ENCODE results near the gene LAMP2.

LAMP2 gene

GRCh38 chrX:120450163-120450562, 18.9 kb downstream of the LAMP2 start:
- Histone ChIP-seq H3K36me3 (ENCODE audit: insufficient read depth, low read length) (peaks cover 7% of the 10 kb centered on the region; the same call in 1 of the 2 replicates), H3K9me3 (ENCODE audit: low read depth, low read length) (no peaks in the 10 kb centered on the region), H3K27ac (no peak overlapping the region), H3K9ac (ENCODE audit: insufficient read length) (no peak overlapping the region), H3K4me3 (no peak overlapping the region)
- no peak for TF ChIP-seq POLR2AphosphoS5 (IDR thresholded peaks at IDR 0.05; ENCODE audit: borderline replicate concordance, low read depth, low read length)
- no peak for TF ChIP-seq FOXP2 (optimal IDR thresholded peaks at IDR 0.05; ENCODE audit: control extremely low read depth, extremely low read length, insufficient read depth)
- TF ChIP-seq EZH2 (IDR thresholded peaks at IDR 0.05): no peak
- DNase-seq (ENCODE audit: low read depth, low spot score): no peak

GRCh38 chrX:120446498-120446897, 22.6 kb downstream of the LAMP2 start:
- TF ChIP-seq EZH2 (IDR thresholded peaks at IDR 0.05) (no peak), POLR2AphosphoS5 (IDR thresholded peaks at IDR 0.05; ENCODE audit: borderline replicate concordance, low read depth, low read length) (no peak), FOXP2 (optimal IDR thresholded peaks at IDR 0.05; ENCODE audit: control extremely low read depth, extremely low read length, insufficient read depth) (no peak)
- H3K36me3 ChIP-seq (ENCODE audit: insufficient read depth, low read length): peaks cover 13% of the 10 kb centered on the region; the same call in 1 of the 2 replicates
- no peaks in the 10 kb centered on the region for H3K9me3 ChIP-seq (ENCODE audit: low read depth, low read length)
- H3K9ac ChIP-seq (ENCODE audit: insufficient read length): no peak overlapping the region
- no peak overlapping the region for H3K4me3 ChIP-seq
- no peak overlapping the region for H3K27ac ChIP-seq
- DNase-seq (ENCODE audit: low read depth, low spot score): no peak

- H3K4me3 ChIP-seq: no peak overlapping the region
- no peak for DNase-seq (ENCODE audit: low read depth, low spot score)
- TF ChIP-seq POLR2AphosphoS5 (IDR thresholded peaks at IDR 0.05; ENCODE audit: borderline replicate concordance, low read depth, low read length): no peak
- no peak for TF ChIP-seq FOXP2 (optimal IDR thresholded peaks at IDR 0.05; ENCODE audit: control extremely low read depth, extremely low read length, insufficient read depth)
- no peak for TF ChIP-seq EZH2 (IDR thresholded peaks at IDR 0.05)
- no peaks in the 10 kb centered on the region for H3K9me3 ChIP-seq (ENCODE audit: low read depth, low read length)
- peaks cover 10% of the 10 kb centered on the region; the same call in 1 of the 2 replicates for H3K36me3 ChIP-seq (ENCODE audit: insufficient read depth, low read length)
- H3K9ac ChIP-seq (ENCODE audit: insufficient read length): no peak overlapping the region
- H3K27ac ChIP-seq: no peak overlapping the region
Measured at GRCh38 chrX:120439921-120440320, 29.2 kb downstream of the LAMP2 start.

GRCh38 chrX:120429776-120430540, 39.1 kb downstream of the LAMP2 start:
- H3K4me3 ChIP-seq: no peak overlapping the region
- no peak for DNase-seq (ENCODE audit: low read depth, low spot score)
- no peaks in the 10 kb centered on the region for H3K36me3 ChIP-seq (ENCODE audit: insufficient read depth, low read length)
- H3K9ac ChIP-seq (ENCODE audit: insufficient read length): no peak overlapping the region
- no peaks in the 10 kb centered on the region for H3K9me3 ChIP-seq (ENCODE audit: low read depth, low read length)
- no peak for TF ChIP-seq EZH2 (IDR thresholded peaks at IDR 0.05)
- TF ChIP-seq FOXP2 (optimal IDR thresholded peaks at IDR 0.05; ENCODE audit: control extremely low read depth, extremely low read length, insufficient read depth): no peak
- TF ChIP-seq POLR2AphosphoS5 (IDR thresholded peaks at IDR 0.05; ENCODE audit: borderline replicate concordance, low read depth, low read length): no peak
- no peak overlapping the region for H3K27ac ChIP-seq

GRCh38 chrX:120428309-120428708, 40.8 kb downstream of the LAMP2 start:
- Histone ChIP-seq H3K9ac (ENCODE audit: insufficient read length) (no peak overlapping the region), H3K27ac (no peak overlapping the region), H3K4me3 (no peak overlapping the region; the same call in 1 of the 2 replicates), H3K36me3 (ENCODE audit: insufficient read depth, low read length) (no peaks in the 10 kb centered on the region), H3K9me3 (ENCODE audit: low read depth, low read length) (no peaks in the 10 kb centered on the region)
- DNase-seq (ENCODE audit: low read depth, low spot score): no peak
- TF ChIP-seq FOXP2 (optimal IDR thresholded peaks at IDR 0.05; ENCODE audit: control extremely low read depth, extremely low read length, insufficient read depth) (no peak), POLR2AphosphoS5 (IDR thresholded peaks at IDR 0.05; ENCODE audit: borderline replicate concordance, low read depth, low read length) (no peak), EZH2 (IDR thresholded peaks at IDR 0.05) (no peak)

GRCh38 chrX:120426599-120426998, 42.5 kb downstream of the LAMP2 start:
- DNase-seq (ENCODE audit: low read depth, low spot score): no peak
- Histone ChIP-seq H3K9ac (ENCODE audit: insufficient read length) (no peak overlapping the region), H3K27ac (no peak overlapping the region), H3K9me3 (ENCODE audit: low read depth, low read length) (no peaks in the 10 kb centered on the region), H3K36me3 (ENCODE audit: insufficient read depth, low read length) (no peaks in the 10 kb centered on the region), H3K4me3 (no peak overlapping the region)
- TF ChIP-seq FOXP2 (optimal IDR thresholded peaks at IDR 0.05; ENCODE audit: control extremely low read depth, extremely low read length, insufficient read depth) (no peak), POLR2AphosphoS5 (IDR thresholded peaks at IDR 0.05; ENCODE audit: borderline replicate concordance, low read depth, low read length) (no peak), EZH2 (IDR thresholded peaks at IDR 0.05) (no peak)

GRCh38 chrX:120419463-120419862, 49.6 kb downstream of the LAMP2 start:
- Histone ChIP-seq H3K27ac (no peak overlapping the region), H3K9ac (ENCODE audit: insufficient read length) (no peak overlapping the region), H3K36me3 (ENCODE audit: insufficient read depth, low read length) (no peaks in the 10 kb centered on the region), H3K9me3 (ENCODE audit: low read depth, low read length) (no peaks in the 10 kb centered on the region), H3K4me3 (no peak overlapping the region)
- DNase-seq (ENCODE audit: low read depth, low spot score): no peak
- TF ChIP-seq EZH2 (IDR thresholded peaks at IDR 0.05): no peak
- no peak for TF ChIP-seq POLR2AphosphoS5 (IDR thresholded peaks at IDR 0.05; ENCODE audit: borderline replicate concordance, low read depth, low read length)
- no peak for TF ChIP-seq FOXP2 (optimal IDR thresholded peaks at IDR 0.05; ENCODE audit: control extremely low read depth, extremely low read length, insufficient read depth)

- DNase-seq (ENCODE audit: low read depth, low spot score): no peak
- no peak for TF ChIP-seq POLR2AphosphoS5 (IDR thresholded peaks at IDR 0.05; ENCODE audit: borderline replicate concordance, low read depth, low read length)
- no peak for TF ChIP-seq FOXP2 (optimal IDR thresholded peaks at IDR 0.05; ENCODE audit: control extremely low read depth, extremely low read length, insufficient read depth)
- TF ChIP-seq EZH2 (IDR thresholded peaks at IDR 0.05): no peak
Measured at GRCh38 chrX:120408168-120408567, 60.9 kb downstream of the LAMP2 start.

More at GRCh38 chrX:120408168-120408567, 60.9 kb downstream of the LAMP2 start:
- H3K27ac ChIP-seq: no peak overlapping the region
- H3K9ac ChIP-seq (ENCODE audit: insufficient read length): no peak overlapping the region
- no peaks in the 10 kb centered on the region for H3K36me3 ChIP-seq (ENCODE audit: insufficient read depth, low read length)
- no peaks in the 10 kb centered on the region for H3K9me3 ChIP-seq (ENCODE audit: low read depth, low read length)
- no peak overlapping the region for H3K4me3 ChIP-seq

Measured in SK-N-MC (cell line).